ENCODE results near the gene ZNF500.
A peak's percentile ranks its signal among the peaks of the same experiment; 100 is the strongest.

The ZNF500 gene

DNA sequence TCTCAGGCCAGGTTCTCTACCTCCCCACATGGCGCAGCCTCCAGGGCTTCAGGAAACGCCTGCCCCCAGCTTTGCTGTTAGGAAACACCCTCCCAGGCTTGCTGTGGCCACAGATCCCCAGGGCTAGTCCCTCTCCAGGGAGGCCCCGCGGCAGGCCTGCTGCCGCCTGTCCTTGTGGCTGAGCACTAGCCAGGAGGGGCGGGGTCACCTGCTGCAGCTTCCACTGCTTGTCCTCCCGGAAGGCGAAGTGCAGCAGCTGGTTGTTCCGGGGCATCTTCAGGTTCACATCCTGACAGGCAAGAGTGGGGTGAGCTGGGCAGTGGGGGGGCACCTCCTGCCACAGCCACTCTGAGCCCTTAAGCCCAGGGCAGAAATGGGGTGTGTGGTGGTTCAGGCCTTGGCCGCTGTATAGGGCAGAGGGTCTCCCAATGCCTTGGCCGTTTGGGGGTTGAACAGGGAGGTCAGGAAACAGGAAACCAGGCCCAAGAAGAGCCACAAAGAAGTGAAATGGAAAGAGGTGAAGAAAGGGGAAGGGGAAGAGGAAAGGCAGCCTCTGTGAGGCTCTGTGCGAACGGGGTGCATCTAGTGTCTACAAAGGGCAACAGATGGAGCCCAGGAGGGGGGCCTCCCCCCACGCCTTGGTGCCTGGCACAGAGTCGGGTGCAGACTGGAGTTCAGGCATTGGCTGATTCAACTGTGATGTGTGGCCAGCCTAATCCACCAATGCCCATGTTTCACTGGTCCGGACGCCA lies 33.5 kb upstream of the ZNF500 start:
- Histone ChIP-seq H3K36me3 (ENCODE audit: low read depth) (peaks cover 3% of the 10 kb centered on the region; the same call in 1 of the 2 replicates), H3K4me3 (ENCODE audit: severe bottlenecking) (peak overlapping the region; percentile 10), H3K4me1 (ENCODE audit: insufficient read depth, poor library complexity, severe bottlenecking) (peaks cover 9% of the 10 kb centered on the region), H3K9me3 (ENCODE audit: severe bottlenecking) (no peaks in the 10 kb centered on the region), H3K27me3 (ENCODE audit: insufficient read depth, poor library complexity, severe bottlenecking) (no peaks in the 10 kb centered on the region), H3K27ac (ENCODE audit: poor library complexity, severe bottlenecking) (peak overlapping the region; percentile 78)
- peak; percentile 4; the same call in 1 of the 3 replicates for ATAC-seq (ENCODE audit: low read depth)
- no peak for DNase-seq (ENCODE audit: low spot score)
- TF ChIP-seq, protein P1, sequence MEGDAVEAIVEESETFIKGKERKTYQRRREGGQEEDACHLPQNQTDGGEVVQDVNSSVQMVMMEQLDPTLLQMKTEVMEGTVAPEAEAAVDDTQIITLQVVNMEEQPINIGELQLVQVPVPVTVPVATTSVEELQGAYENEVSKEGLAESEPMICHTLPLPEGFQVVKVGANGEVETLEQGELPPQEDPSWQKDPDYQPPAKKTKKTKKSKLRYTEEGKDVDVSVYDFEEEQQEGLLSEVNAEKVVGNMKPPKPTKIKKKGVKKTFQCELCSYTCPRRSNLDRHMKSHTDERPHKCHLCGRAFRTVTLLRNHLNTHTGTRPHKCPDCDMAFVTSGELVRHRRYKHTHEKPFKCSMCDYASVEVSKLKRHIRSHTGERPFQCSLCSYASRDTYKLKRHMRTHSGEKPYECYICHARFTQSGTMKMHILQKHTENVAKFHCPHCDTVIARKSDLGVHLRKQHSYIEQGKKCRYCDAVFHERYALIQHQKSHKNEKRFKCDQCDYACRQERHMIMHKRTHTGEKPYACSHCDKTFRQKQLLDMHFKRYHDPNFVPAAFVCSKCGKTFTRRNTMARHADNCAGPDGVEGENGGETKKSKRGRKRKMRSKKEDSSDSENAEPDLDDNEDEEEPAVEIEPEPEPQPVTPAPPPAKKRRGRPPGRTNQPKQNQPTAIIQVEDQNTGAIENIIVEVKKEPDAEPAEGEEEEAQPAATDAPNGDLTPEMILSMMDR (IDR thresholded peaks at IDR 0.05; ENCODE audit: poor library complexity, severe bottlenecking) = no peak

DNA sequence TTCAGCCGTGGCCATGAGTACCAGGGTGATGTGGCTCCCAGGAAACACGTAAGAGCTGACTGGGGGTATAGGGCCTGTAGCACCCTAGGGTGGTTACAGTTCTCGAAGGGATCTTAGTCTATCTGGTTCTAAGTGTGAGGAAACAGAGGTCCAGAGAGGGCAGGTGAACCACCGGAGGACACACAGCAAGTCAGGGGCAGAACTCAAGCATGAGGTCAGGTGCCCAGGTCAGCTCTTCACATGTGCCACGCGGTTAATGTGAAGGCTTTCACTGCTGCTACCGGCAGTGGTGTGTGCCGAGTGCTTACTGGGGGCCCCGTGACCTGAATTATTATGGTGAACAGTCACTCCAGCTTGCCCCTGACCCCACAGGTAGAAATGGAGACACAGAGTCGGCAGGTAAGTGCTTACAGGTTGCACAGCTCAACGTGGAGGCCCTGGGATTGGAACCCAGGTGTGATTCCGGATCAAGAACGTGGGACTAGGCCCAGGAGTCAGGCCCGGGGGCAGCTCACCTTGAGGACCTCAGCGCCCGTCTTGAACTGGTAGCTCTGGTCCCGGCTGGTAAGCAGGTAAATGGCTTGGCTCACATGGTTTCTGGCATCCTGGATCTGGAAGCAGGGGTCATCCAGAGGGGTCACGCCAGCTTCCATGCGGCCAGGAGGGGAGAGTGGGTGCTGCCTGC lies 32.4 kb upstream of the ZNF500 start:
- ATAC-seq (ENCODE audit: low read depth) = no peak
- Histone ChIP-seq H3K36me3 (ENCODE audit: low read depth) (no peaks in the 10 kb centered on the region), H3K9me3 (ENCODE audit: severe bottlenecking) (no peaks in the 10 kb centered on the region), H3K4me1 (ENCODE audit: insufficient read depth, poor library complexity, severe bottlenecking) (peaks cover 9% of the 10 kb centered on the region), H3K27me3 (ENCODE audit: insufficient read depth, poor library complexity, severe bottlenecking) (no peaks in the 10 kb centered on the region), H3K27ac (ENCODE audit: poor library complexity, severe bottlenecking) (peak overlapping the region; percentile 78), H3K4me3 (ENCODE audit: severe bottlenecking) (no peak overlapping the region)
- TF ChIP-seq, protein P1 (IDR thresholded peaks at IDR 0.05; ENCODE audit: poor library complexity, severe bottlenecking) = no peak
- no peak for DNase-seq (ENCODE audit: low spot score)

DNA sequence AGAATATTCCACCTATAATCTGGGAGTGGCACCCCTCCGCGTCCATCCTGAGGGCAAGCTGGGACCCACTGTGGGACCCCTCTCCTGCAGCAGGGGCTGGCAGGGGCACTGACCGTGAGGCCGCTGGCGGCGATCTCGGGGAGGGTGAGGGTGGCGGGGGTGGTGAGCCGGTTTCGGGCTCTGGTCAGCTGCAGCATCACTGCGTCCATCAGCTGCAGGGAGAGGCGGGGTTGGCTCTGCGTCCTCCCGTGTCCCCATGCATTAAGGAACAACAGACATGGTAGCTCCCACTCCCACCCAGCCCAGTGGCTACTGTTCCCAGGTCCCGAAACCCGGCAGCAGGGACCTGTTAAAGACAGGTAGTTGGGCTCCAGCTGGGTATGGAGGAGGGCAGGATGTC lies 31.5 kb upstream of the ZNF500 start:
- no peak overlapping the region for H3K27ac ChIP-seq (ENCODE audit: poor library complexity, severe bottlenecking)
- no peak overlapping the region for H3K4me3 ChIP-seq (ENCODE audit: severe bottlenecking)
- ATAC-seq (ENCODE audit: low read depth) = no peak
- H3K27me3 ChIP-seq (ENCODE audit: insufficient read depth, poor library complexity, severe bottlenecking) = no peaks in the 10 kb centered on the region
- H3K4me1 ChIP-seq (ENCODE audit: insufficient read depth, poor library complexity, severe bottlenecking) = peaks cover 9% of the 10 kb centered on the region
- TF ChIP-seq, protein P1 (IDR thresholded peaks at IDR 0.05; ENCODE audit: poor library complexity, severe bottlenecking) = no peak
- no peaks in the 10 kb centered on the region for H3K9me3 ChIP-seq (ENCODE audit: severe bottlenecking)
- H3K36me3 ChIP-seq (ENCODE audit: low read depth) = no peaks in the 10 kb centered on the region
- DNase-seq (ENCODE audit: low spot score) = no peak

DNA sequence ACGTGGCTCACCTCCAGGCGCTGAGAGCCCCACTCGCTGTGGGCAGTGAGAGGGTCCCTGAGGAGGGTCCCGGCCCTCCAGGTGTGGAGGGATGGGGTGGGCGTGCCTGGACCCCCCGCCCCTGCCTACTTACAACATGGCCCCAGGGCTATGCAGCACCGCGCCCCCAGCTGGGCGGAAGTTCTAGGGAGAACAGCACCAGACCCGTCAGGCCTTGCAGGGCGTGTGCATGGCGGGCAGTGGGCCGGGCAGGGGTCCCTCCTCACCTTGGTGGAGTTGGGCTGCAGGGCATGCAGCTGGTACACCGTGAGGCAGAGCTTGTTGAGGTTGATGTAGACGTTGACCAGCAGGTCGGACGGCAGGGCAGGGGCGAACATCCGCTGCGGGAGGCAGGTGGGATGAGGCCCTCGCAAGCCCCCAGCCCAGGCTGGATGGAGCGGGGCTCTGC lies 30.9 kb upstream of the ZNF500 start:
- H3K27ac ChIP-seq (ENCODE audit: poor library complexity, severe bottlenecking) = no peak overlapping the region
- TF ChIP-seq, protein P1 (IDR thresholded peaks at IDR 0.05; ENCODE audit: poor library complexity, severe bottlenecking) = no peak
- no peaks in the 10 kb centered on the region for H3K36me3 ChIP-seq (ENCODE audit: low read depth)
- no peaks in the 10 kb centered on the region for H3K9me3 ChIP-seq (ENCODE audit: severe bottlenecking)
- H3K4me3 ChIP-seq (ENCODE audit: severe bottlenecking) = no peak overlapping the region
- ATAC-seq (ENCODE audit: low read depth) = no peak
- no peak for DNase-seq (ENCODE audit: low spot score)
- peaks cover 9% of the 10 kb centered on the region for H3K4me1 ChIP-seq (ENCODE audit: insufficient read depth, poor library complexity, severe bottlenecking)
- H3K27me3 ChIP-seq (ENCODE audit: insufficient read depth, poor library complexity, severe bottlenecking) = no peaks in the 10 kb centered on the region
